ENCODE data around the gene MTCH1. TPM values are rescaled to one million over a fixed set of nuclear protein-coding genes. Genes with fewer than 3 reads are reported as not detected.

MTCH1 gene
- total and polyA plus RNA-seq, 9 of the 15 experiments (the other 6 are each of a cell fraction or from before 2014, with no cell fraction given), result 7.9 to 161 (median 118) TPM

DNA sequence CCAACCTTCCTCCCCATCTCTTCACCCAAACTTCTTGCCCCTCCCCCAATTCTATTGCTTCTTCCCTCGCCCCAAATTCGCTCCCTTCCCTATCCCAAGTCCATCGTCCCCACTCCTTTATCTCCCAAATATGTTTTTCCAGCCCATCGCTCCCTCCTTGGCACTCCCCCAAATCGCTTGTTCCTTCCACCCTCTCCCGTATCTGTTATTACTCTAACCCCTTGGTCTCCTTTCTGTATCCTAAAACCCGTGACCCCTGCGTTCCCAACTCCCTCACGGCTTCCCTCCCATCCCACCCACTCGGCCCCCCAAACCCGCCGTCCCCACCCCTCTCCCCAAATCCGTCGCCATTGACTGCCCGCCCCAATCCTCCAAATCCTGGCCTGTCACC is 584 bp downstream of the MTCH1 start (continued):
- TF ChIP-seq, protein P1, sequence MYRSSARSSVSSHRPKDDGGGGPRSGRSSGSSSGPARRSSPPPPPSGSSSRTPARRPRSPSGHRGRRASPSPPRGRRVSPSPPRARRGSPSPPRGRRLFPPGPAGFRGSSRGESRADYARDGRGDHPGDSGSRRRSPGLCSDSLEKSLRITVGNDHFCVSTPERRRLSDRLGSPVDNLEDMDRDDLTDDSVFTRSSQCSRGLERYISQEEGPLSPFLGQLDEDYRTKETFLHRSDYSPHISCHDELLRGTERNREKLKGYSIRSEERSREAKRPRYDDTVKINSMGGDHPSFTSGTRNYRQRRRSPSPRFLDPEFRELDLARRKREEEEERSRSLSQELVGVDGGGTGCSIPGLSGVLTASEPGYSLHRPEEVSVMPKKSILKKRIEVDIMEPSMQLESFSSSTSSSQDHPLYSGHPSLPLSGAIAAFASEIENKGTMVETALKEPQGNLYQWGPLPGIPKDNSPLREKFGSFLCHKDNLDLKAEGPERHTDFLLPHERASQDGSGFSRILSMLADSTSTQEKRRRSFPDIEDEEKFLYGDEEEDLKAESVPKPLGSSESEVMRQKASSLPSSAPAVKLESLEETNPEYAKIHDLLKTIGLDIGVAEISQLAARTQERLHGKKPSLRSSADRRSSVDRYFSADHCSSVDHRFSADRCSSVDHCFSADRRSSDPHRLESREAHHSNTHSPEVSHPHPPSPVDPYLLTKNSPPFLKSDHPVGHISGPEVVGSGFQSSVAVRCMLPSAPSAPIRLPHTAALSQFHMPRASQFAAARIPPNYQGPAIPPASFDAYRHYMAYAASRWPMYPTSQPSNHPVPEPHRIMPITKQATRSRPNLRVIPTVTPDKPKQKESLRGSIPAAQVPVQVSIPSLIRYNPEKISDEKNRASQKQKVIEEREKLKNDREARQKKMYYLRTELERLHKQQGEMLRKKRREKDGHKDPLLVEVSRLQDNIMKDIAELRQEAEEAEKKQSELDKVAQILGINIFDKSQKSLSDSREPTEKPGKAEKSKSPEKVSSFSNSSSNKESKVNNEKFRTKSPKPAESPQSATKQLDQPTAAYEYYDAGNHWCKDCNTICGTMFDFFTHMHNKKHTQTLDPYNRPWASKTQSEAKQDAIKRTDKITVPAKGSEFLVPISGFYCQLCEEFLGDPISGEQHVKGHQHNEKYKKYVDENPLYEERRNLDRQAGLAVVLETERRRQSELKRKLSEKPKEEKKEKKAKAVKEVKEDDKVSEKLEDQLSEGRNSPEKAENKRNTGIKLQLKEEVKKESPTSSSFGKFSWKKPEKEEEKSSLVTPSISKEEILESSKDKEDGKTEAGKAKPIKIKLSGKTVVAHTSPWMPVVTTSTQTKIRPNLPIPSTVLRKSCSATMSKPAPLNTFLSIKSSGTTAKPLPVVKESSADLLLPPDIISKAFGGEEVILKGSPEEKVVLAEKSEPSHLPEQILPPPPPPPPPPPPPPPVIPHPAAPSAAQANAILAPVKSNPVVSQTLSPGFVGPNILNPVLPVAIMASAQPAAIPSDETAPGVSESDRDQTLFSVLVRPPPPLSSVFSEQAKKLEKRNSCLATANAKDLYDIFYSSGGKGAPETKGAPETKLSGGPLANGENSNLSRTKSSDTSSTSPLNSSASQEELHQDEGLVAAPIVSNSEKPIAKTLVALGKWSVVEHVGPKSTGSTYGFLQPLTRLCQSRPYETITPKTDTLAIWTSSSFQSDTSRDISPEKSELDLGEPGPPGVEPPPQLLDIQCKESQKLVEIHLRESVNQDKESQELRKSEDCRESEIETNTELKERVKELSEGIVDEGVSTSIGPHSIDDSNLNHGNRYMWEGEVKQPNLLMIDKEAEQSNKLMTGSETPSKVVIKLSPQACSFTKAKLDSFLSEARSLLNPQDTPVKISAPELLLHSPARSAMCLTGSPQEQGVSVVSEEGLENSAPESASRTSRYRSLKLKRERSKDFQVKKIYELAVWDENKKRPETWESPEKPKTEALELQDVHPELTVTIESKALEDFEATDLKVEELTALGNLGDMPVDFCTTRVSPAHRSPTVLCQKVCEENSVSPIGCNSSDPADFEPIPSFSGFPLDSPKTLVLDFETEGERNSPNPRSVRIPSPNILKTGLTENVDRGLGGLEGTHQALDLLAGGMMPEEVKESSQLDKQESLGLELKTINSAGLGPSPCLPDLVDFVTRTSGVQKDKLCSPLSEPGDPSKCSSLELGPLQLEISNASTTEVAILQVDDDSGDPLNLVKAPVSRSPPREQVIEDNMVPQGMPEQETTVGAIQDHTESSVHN (IDR thresholded peaks at IDR 0.05; ENCODE audit: borderline replicate concordance in 1 of 2, low read depth in 1 of 2), result 0 out of 4 replicates have a peak, but pooled peaks of 1 of the 2 experiments have one; percentile 26
- TF ChIP-seq MYBL2 (IDR thresholded peaks at IDR 0.05; ENCODE audit: low read depth), result no peak
- no peak for TF ChIP-seq MYBL2 (CRISPR knock-in tag; IDR thresholded peaks at IDR 0.05; ENCODE audit: borderline replicate concordance)
- TF ChIP-seq, protein P2, sequence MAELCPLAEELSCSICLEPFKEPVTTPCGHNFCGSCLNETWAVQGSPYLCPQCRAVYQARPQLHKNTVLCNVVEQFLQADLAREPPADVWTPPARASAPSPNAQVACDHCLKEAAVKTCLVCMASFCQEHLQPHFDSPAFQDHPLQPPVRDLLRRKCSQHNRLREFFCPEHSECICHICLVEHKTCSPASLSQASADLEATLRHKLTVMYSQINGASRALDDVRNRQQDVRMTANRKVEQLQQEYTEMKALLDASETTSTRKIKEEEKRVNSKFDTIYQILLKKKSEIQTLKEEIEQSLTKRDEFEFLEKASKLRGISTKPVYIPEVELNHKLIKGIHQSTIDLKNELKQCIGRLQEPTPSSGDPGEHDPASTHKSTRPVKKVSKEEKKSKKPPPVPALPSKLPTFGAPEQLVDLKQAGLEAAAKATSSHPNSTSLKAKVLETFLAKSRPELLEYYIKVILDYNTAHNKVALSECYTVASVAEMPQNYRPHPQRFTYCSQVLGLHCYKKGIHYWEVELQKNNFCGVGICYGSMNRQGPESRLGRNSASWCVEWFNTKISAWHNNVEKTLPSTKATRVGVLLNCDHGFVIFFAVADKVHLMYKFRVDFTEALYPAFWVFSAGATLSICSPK (IDR thresholded peaks at IDR 0.05; ENCODE audit: borderline replicate concordance), result 0 out of 2 replicates have a peak, but pooled peaks have one; percentile 21
- TF ChIP-seq OTX1 (CRISPR knock-in tag; IDR thresholded peaks at IDR 0.05), result peak; percentile 34; the same call in 1 of the 2 replicates
- peak; percentile 56 for TF ChIP-seq RBM39 (optimal IDR thresholded peaks at IDR 0.05; ENCODE audit: low read depth, low read length)
- TF ChIP-seq KDM2B (CRISPR knock-in tag; IDR thresholded peaks at IDR 0.05), result no peak
- TF ChIP-seq GABPA (tag; conservative IDR thresholded peaks at IDR 0.05; ENCODE audit: low read depth), result no peak
- TF ChIP-seq, protein P3, sequence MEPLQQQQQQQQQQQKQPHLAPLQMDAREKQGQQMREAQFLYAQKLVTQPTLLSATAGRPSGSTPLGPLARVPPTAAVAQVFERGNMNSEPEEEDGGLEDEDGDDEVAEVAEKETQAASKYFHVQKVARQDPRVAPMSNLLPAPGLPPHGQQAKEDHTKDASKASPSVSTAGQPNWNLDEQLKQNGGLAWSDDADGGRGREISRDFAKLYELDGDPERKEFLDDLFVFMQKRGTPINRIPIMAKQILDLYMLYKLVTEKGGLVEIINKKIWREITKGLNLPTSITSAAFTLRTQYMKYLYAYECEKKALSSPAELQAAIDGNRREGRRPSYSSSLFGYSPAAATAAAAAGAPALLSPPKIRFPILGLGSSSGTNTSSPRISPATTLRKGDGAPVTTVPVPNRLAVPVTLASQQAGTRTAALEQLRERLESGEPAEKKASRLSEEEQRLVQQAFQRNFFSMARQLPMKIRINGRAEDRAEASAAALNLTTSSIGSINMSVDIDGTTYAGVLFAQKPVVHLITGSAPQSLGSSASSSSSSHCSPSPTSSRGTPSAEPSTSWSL (CRISPR knock-in tag; IDR thresholded peaks at IDR 0.05; ENCODE audit: borderline replicate concordance), result no peak
- 0 out of 2 replicates have a peak, but pooled peaks have one; percentile 37 for TF ChIP-seq SNIP1 (IDR thresholded peaks at IDR 0.05; ENCODE audit: low read depth)
- TF ChIP-seq, protein P4, sequence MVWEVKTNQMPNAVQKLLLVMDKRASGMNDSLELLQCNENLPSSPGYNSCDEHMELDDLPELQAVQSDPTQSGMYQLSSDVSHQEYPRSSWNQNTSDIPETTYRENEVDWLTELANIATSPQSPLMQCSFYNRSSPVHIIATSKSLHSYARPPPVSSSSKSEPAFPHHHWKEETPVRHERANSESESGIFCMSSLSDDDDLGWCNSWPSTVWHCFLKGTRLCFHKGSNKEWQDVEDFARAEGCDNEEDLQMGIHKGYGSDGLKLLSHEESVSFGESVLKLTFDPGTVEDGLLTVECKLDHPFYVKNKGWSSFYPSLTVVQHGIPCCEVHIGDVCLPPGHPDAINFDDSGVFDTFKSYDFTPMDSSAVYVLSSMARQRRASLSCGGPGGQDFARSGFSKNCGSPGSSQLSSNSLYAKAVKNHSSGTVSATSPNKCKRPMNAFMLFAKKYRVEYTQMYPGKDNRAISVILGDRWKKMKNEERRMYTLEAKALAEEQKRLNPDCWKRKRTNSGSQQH (CRISPR knock-in tag; IDR thresholded peaks at IDR 0.05), result peak; percentile 68; the same call in 1 of the 2 replicates
- TF ChIP-seq, protein P5, sequence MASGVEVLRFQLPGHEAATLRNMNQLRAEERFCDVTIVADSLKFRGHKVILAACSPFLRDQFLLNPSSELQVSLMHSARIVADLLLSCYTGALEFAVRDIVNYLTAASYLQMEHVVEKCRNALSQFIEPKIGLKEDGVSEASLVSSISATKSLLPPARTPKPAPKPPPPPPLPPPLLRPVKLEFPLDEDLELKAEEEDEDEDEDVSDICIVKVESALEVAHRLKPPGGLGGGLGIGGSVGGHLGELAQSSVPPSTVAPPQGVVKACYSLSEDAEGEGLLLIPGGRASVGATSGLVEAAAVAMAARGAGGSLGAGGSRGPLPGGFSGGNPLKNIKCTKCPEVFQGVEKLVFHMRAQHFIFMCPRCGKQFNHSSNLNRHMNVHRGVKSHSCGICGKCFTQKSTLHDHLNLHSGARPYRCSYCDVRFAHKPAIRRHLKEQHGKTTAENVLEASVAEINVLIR (CRISPR knock-in tag; IDR thresholded peaks at IDR 0.05), result no peak
